Mucosa of gallbladder (tissue), 1 donor: ENCODE data around the gene RGSL1. TPM values are rescaled to one million over a fixed set of nuclear protein-coding genes. Genes with fewer than 3 reads are reported as not detected.
A peak's percentile ranks its signal among the peaks of the same experiment; 100 is the strongest.

Experiments
- DNase-seq: peaks from one replicate; pipeline ENCODE4 v3.0.0-alpha.2; 2020; ENCODE audit warnings: low spot score
- total RNA-seq: library from RNA; stranded (reverse); gene quantifications from one replicate; pipeline ENCODE4 v1.2.1, GENCODE V29; 2021
- donor health status: DM: no; HTN: no; CAD: no.

The RGSL1 gene
- total RNA-seq, 1 donor from 2014 or later = not detected

DNA sequence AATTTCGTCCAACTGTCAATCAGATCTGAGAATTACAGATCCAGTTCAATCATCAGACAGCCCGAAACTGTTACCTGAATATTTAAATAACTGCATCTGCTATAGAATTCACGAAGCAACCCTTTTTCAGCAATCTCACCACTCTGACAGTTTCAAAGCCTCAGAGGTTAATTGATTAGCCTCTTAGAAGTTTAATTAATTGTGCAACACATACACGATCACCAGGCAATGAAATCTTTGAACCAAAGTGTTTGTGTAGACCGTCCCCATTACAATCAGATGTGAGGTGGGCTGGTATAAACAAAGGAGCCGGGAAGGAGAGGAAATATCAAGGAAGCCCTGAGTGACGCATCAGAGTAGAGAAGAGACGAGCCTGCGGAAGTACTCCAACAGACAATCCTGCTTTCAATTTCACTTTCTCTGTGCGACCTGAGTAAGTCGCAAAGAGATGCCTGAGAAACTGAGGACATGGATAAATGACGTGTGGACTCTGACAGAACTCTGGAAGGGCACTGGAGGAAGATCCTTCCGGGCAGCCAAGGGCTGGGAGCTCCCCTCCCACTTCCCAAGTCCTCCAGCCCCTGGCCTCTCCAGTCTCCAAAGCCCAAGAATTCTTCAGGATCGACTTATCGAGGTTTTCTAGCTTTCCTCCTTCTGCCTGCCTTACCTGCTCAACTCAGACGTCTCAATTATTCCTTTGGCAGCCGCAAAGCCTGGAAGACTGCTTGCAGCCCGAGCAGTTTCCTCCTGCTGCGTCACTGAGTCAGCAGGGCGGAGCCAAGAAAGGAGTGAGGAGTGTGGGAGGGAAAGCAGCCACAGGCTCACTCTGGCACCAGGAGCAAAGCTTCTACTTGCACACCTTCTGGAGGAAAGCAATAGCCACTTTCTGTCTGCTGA is 138.8 kb downstream of the RGSL1 start, which contains the start of gene RNASEL:
TSS of gene RNASEL (minus strand) at position 757 of the 897 bp plus-strand sequence. CDS start 2,450 bp downstream, outside the sequence.
- DNase-seq = peak; percentile 75

DNA sequence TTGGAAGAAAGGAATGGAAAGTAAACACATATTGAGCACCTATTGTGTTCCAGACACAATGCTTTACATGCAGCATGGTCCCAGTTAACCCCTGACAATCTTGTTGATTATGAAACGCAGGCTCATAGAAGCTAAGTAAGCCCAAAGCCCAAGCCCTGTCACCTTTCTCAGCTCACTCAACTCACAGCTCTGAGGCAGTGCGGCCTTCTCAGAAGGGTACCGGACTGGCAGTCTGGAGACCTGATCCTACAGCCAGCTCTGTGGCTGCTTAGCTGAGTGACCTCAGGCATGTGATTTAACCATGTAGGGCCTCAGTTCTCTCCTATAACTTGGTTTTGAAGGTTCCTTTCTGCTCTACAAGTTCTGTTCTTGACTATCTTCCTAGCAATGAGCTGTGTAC is 139.6 kb downstream of the RGSL1 start:
- DNase-seq = no peak

DNA sequence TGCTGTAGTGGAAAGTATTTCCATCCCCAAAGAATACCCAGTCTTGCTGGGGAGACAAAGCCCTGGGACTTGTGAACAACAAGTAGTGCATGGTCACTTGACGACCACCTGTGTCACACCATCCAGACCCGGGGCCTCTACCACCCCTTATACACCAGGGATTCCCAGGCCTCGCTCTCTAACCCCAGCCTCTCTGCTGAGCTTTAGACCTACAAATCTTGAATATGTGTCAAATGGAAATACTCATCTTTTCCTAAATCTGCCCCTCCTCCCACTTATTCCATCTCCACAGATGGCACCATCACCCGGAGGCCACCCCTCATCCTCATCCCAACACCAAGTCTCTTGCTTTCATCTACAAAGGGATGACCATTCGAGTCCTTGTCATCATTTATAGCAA is 140.0 kb downstream of the RGSL1 start:
- DNase-seq = no peak

DNA sequence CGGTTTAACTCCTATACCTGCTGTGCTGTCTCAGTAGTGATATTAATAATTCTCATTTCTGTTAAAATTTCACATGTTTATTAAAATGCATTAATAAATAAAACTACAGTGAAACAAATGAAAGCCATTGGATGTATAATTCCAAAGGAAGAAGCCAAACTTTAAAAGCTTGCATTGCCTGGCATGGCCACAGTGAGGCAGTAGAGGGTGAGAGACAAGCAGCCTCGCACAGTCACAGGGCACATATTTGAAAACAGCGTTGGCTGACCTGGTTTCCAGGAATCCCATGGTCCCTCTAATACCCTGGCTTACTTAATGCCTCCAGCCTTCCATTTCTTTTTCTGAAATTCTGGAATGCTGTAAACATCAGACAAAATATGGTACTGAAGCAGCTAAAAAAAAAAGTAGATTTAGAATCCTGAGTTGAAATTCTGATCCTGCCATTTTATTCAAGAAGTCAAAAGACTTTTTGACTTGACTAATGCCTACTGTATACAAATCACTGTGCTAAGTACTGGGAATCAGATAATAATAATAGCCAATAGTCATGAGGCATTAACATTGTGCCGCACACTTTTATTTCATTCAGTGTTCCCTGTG is 145.8 kb downstream of the RGSL1 start:
- DNase-seq = peak; percentile 67

DNA sequence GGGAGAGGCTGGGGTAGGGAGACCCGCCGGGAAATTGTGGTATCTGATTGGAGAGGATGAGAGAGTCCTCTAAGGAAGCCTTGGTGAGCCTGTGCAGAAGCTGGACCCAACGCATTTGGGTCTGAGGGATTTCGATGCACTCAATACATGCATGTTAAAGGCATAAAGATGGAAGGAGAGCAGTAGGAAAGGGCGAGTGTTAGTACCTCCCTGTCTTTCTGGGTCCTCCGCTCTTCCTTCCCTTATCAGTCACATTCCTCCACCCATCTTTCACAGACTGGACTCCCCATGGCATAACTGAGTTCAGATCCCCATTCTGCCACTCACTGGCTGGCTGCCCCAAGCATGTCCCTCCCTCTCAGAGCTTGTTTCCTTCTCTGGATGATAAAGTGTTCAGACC is 147.0 kb downstream of the RGSL1 start:
- no peak for DNase-seq

DNA sequence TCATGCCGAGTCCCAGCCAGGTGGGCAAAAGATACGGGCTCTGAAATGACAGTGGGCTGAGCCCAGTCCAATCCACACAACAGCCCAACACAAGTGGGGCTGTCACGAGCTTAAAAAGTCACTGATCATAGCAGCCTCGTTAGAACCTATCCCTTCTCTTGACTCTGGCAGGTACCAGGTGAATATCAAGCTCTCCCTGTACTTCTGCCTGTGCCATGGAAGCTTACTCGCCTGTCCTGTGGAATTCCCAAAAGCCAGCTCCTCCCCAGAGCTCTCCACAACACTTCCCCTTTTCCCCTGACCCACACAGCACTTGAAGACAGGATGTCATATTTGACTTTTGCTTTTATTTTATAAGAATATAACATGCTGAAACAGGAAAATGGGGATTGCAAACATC is 148.3 kb downstream of the RGSL1 start:
- DNase-seq = no peak

DNA sequence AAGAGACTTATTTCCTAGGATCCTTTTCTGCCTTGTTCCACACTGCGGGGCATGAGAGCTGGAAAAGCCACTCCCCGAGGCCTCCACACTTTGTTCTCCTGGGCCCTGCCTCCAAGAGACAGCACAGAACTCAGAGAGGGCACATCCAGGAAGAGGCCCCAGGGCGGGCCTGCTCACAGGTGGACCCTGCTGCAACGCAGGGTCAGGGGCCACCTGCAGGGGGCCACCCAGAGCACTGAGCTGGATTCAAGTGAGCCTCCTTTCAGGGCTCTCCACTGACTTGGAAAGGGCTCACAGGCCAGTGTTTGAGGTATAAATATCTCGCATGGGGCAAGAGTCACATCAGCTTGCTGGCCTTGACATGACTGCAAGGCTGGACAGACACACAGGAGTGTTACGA is 149.4 kb downstream of the RGSL1 start:
- DNase-seq = no peak

DNA sequence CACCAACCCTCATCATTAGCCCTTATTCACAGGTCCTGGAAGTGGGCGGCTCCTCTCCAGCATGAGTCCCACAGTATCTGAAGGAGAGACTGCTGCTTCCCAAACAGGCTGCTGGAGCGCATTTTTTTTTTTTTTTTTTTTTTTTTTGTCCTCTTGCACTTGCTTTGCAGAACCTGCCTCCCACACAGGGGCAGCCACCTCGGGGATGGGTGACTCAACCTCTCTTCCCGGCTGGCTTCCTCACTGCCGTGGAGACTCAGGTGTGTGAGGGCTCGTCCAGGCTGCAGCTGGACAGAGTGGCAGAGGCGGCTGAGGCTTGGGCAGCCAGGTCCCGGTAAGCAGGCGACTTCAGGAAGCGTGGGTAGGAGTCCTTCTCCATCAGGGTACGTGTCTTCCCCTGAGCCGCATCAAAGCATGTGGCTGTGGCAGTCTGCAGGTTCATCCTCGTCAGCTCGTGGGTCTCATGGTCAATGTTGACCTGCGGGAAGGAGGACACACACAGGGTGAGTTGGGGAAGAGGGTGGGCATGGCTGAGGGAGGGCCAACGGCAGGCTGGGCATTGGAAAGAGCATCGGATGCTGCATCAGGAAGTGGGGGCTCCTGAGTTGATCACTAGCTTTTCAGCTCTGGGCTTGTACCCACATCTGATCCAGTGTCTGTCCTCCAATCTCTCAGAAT is 150.2 kb downstream of the RGSL1 start:
- no peak for DNase-seq

DNA sequence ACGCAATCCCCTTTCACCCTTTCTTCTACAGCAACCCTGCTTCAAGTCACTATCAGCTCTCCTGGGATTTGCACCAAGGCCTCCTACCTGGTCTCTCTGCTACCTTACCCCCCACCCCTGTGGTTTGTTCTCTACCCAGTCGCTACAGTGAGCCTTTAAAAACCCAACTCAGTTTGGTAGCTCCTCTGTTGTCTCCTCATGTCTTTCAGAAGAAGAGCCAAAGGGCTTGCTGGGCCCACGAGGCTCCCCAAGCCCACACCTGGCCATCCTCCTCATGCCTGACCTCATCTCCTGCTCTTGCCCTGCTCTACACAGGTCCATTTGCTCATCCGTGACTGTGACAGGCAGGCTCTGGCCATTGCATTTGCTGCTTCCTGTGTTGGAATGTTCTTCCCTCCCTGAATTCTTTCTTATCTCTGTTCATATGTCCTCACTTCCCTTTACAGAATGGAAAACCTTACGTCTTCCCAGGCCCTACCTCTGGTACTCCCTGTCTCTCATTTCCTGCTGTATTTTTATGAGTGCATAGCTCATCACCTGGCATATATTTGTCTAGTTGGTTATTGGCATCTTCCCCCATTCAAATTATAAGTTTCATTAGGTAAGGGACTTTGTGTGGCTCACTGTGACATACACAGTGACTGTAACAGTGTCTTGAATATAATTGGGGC is 150.9 kb downstream of the RGSL1 start:
- DNase-seq = no peak

DNA sequence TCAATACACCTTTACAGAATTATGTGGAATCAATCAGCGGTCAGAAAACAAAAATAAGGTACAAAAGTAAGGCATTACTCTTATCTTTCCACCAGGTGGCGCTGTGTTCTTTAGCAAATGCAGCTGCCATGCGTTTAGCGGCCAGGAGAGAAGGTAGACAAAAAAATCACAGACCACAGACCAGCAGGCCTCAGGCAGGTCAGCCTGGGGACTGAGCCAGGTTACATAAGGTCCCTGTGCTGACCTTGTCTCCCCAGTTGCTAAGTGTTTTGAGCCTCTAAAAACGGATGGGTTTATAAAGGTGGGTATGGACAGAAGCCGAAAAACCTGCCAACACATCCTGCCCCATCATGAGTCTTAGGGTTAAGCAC is 151.5 kb downstream of the RGSL1 start:
- DNase-seq = peak; percentile 60

DNA sequence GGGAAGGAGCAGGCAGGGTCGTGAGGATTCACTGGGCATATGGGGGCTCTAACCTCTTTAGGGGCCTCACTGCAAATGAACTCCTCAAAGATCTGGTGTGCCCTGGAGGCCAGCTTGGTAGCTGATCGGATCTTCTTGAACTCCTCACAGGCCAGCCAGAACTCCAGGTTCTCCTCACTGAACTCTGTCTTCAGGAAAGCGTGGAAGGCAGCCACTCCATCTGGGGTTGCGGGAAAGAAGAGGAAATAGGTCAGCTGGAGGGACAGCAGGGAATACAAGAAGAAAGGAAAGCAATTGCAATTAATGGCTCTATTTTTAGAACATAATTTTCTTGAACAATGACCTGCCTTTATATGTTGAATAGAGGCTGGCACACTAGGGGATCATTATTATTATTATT is 152.0 kb downstream of the RGSL1 start:
- no peak for DNase-seq

DNA sequence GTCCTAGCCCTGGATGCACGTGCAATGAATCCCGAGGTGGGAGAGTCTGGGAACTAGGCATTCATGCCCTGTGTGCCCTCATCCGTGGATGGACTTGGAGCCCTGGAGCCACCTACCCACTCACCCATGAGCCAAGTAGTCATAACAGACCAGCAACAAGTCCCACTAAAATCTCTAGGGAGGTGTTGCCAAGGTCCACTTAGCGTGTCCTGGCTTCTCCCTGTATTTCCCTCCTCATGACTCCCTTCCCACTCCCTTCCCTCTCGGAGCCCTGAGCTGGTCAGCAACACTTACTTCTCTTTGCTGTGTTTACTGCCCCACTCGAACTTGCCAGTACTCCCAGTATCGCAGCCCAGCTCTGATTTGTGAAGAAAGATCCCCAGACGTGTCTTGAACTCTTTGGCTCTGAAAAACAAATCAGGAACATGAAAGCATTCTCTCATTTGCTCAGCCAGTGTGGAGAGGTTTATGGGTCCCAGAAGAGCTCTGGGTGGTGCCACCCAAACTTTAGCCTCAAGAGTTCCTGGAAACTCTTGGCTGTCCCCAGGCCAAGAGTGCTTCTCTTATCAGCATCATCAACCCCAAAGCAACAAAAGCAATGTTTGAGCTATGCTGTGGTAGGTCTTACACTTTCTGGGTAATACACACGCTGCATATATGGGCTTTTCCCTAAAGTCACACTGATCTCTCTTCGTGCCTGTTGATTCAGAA is 153.1 kb downstream of the RGSL1 start:
- DNase-seq = no peak

DNA sequence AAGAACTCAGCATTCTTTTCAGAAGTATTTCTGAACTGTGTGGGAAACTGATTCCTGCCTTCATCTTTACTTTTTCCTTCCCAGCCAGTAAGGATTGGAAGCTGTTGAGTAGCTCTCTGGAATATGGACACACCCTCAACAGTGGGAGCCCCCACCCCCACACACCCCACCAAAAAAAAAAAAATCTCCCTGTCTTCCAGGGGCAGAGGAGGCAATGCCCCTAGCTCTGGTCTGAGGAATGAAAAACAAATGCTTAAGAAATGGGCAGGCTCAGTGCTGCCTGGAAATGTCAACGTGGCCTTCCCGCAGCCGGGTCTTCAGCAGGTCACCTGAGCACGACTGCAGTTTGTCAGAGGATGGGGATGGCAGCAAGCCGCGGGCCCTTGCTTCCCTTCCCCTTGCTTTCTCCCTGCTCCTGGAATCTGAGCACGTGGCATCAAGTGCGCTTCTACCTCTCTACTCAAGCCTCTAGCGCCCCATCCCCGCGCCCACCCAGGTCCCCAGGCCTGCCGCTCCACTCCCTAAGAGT is 153.8 kb downstream of the RGSL1 start:
- DNase-seq = no peak

DNA sequence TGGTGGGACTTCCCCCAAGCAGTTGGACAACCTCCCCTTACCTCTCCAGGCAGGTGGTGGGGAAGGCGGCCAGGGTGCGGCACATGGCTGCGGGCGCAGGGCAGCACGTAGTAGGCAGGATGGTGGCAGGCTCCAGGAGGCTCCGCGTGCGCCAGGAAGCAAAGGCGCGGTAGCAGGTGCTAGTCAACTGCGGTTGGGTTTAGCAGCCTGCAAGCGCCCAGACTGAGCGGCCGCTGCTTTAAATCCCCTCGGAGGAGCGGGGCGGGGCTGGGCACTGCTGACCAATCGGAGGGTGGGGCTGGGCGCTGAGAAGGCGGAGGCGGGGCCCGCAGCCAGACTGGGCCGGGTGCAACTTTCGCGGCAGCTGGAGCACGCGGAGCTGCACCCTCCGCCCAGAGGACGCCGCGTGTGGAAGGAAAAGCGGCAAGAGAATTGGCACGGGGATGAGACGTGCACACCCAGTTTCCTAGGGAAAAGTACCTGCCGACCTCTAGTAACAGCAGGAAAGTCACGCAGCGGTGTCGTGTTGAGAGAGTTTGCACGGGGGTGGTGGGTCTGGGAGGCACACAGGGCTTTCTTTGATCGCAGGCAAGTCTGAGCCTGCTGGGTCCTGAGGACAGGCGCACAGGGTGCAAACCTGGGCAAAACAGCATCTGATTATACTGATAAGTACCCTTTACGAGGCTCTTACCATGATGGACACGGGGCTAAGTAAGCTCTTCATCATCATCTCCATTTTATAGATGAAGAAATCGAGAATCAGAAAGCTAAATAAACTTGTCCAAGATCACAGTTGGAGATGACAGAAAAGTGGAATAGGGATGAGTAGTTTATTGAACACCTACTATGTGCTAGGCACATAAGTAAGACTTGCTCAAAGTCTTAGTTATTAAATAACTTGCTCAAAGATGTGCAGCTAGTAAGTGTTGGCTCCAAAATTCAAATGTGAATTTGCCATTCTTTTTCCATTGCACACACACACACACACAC is 154.5 kb downstream of the RGSL1 start, which contains the start of gene RGS16:
TSS of gene RGS16 (minus strand) at position 215 of the 990 bp plus-strand sequence. CDS start at position 85, 130 bp downstream.
- DNase-seq = peak; percentile 94

DNA sequence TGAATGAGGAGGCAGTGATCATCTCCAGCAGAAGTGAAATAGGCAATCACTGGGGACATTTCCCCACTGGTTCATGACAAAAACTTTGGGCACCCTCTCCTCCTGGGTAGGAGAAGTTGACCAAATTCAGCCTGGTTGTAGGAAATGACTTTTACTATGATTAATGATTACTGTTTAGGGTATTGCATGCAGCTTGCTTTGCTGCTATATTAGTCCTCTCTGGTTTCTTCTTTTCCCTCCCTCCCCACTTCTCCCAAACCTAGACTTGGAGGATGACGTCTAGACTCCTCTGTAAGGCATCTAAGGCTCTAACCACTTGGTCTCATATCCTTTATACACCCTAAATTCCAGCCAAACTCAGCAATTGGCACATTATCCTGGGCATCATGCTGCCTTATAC is 157.6 kb downstream of the RGSL1 start:
- DNase-seq = no peak

DNA sequence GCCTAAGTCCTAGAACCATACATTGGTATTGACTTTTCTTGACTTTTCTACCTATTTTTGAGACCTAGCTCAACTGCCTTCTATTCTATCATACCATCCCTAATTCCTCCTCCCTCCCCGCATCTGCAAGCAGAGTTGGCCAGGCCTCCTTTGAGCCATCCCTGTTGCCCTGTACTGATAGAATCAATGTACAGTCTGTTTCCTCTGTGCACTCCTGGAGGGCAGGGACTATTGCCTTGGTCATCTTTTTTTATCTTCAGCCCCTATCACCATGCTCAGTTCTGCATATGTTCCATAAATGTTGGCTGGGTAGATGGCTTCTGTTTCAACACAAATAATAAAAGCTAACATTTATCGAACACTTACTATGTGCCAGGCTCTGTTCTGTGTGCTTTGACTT is 158.3 kb downstream of the RGSL1 start:
- DNase-seq = no peak

DNA sequence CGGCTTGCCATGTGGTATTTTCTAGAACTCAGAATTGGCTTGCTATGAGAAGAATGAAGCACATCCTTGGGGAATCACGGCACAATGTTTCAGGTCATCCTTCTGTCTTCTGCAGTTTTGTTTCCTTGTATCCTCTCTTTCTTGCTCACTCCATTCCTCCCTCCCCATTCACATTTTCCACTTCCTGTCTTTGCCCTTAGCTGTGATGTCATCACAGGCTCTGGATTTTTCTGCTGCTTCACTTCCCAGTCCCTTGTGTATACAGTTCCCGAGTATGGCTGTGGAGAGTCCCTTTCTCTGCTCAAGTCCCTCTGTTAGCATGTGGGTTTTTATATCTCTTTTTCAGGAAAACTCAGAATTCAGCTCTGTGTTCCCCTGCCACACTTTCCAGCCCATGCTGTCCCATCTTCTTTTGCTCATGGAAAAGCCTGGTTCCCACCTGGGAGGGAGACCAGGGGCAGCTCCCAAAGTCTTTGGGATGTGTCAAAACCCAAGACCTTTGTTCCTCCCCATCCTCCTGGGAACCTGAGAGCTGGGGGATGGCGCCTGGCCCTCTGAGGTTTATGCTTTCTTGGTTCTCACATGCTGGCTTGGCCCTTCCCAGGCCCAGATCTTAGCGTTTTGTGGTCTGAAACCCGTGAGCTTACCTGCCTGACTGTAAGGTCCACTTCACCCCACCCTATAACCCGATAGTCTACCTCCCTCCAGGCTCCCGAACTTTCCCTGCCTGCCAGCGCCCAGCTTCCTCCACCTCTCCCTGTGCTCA is 159.1 kb downstream of the RGSL1 start:
- DNase-seq = no peak
